Osteocyte (in vitro differentiated cells): Measurements from ENCODE around the gene AGFG1. TPM values are rescaled to one million over a fixed set of nuclear protein-coding genes. Genes with fewer than 3 reads are reported as not detected.
"Not testable (repeated sequence)": the region's sequence is repeated elsewhere in the genome, so short reads cannot be mapped to it uniquely, and the experiment has no call there.

ENCODE experiments used
- DNase-seq: peaks from one replicate; pipeline ENCODE4 v3.0.0; 2021; ENCODE audit warnings: mixed read lengths; ENCODE audit not compliant: unreplicated experiment; ENCODE audit errors: extremely low spot score
- H3K27ac Mint-ChIP-seq: one replicate; pipeline ENCODE4 v1.8.0; 2021; ENCODE audit warnings: mild to moderate bottlenecking, mixed read lengths; ENCODE audit not compliant: unreplicated experiment
- H3K27me3 Mint-ChIP-seq: one replicate; pipeline ENCODE4 v1.8.0; 2021; ENCODE audit warnings: mixed read lengths; ENCODE audit not compliant: unreplicated experiment
- H3K36me3 Mint-ChIP-seq: one replicate; pipeline ENCODE4 v1.8.0; 2021; ENCODE audit warnings: mixed read lengths; ENCODE audit not compliant: unreplicated experiment
- H3K4me1 Mint-ChIP-seq: one replicate; pipeline ENCODE4 v1.8.0; 2021; ENCODE audit warnings: mixed read lengths; ENCODE audit not compliant: unreplicated experiment
- H3K4me3 Mint-ChIP-seq: one replicate; pipeline ENCODE4 v1.8.0; 2021; ENCODE audit warnings: mild to moderate bottlenecking, moderate library complexity, mixed read lengths; ENCODE audit not compliant: unreplicated experiment
- H3K9me3 Mint-ChIP-seq: one replicate; pipeline ENCODE4 v1.8.0; 2021; ENCODE audit warnings: mixed read lengths; ENCODE audit not compliant: unreplicated experiment
- total RNA-seq: library from RNA; stranded (reverse); gene quantifications from 2 replicates; pipeline ENCODE4 v1.2.1, GENCODE V29; 2021
- TF ChIP-seq, protein P1 (sequence below): fragments of 200-600 bp; sonication (generic); IDR thresholded peaks from 2 replicates; pipeline ENCODE4 v1.5.0; 2021; ENCODE audit warnings: antibody characterized with exemption, mild to moderate bottlenecking, moderate library complexity

Gene AGFG1
- total RNA-seq, 1 donor from 2014 or later: 55.1 TPM

DNA sequence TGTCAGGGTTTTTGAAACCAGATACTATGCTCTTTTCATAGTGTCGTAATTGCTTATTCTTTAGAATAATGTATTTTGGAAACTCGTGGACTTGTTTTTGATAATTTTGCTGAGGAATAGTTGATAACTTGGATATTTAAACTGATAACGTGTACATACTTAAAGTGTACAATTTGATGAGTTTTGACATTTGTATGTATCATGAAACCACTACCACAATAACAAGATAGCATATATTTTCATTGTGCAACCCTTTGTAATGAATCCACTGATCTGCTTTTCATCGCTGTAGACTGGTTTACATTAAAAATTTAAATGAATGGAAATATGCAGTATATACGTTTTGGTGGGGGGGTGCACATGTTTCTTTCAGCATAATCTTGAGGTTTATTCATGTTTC, 45.8 kb downstream of the AGFG1 start:
- H3K4me3 Mint-ChIP-seq: no peak overlapping the region
- DNase-seq: no peak
- peaks cover 9% of the 10 kb centered on the region for H3K36me3 Mint-ChIP-seq
- TF ChIP-seq, protein P1, sequence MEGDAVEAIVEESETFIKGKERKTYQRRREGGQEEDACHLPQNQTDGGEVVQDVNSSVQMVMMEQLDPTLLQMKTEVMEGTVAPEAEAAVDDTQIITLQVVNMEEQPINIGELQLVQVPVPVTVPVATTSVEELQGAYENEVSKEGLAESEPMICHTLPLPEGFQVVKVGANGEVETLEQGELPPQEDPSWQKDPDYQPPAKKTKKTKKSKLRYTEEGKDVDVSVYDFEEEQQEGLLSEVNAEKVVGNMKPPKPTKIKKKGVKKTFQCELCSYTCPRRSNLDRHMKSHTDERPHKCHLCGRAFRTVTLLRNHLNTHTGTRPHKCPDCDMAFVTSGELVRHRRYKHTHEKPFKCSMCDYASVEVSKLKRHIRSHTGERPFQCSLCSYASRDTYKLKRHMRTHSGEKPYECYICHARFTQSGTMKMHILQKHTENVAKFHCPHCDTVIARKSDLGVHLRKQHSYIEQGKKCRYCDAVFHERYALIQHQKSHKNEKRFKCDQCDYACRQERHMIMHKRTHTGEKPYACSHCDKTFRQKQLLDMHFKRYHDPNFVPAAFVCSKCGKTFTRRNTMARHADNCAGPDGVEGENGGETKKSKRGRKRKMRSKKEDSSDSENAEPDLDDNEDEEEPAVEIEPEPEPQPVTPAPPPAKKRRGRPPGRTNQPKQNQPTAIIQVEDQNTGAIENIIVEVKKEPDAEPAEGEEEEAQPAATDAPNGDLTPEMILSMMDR: no peak
- H3K4me1 Mint-ChIP-seq: peaks cover 29% of the 10 kb centered on the region
- H3K27ac Mint-ChIP-seq: no peak overlapping the region
- no peaks in the 10 kb centered on the region for H3K27me3 Mint-ChIP-seq
- H3K9me3 Mint-ChIP-seq: no peaks in the 10 kb centered on the region

DNA sequence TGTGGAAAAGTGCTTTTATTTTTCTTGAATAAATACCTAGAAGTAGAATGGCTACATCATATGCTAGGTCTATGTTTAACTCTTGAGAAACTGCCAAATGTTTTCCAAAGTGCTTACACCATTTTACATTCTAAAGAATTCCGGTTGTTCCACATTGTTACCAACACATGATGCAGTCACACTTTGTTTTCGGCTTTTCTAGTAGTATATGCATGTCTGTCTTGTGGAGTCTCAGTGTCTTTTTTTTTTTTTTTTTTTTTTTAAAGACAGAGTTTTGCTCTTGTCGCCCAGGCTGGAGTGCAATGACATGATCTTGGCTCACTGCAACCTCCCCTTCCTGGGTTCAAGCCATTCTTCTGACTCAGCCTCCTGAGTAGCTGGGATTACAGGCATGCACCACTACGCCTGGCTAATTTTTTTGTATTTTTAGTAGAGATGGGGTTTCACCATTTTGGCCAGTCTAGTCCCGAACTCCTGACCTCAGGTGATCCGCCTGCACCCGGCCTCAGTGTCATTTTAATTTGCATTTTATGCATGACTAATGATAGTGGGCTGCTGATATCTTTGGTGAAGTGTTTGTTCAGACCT, 46.4 kb downstream of the AGFG1 start:
- DNase-seq, H3K27me3 Mint-ChIP-seq, H3K27ac Mint-ChIP-seq, H3K9me3 Mint-ChIP-seq, H3K36me3 Mint-ChIP-seq, H3K4me3 Mint-ChIP-seq: not testable (repeated sequence)
- H3K4me1 Mint-ChIP-seq: peaks cover 25% of the 10 kb centered on the region

DNA sequence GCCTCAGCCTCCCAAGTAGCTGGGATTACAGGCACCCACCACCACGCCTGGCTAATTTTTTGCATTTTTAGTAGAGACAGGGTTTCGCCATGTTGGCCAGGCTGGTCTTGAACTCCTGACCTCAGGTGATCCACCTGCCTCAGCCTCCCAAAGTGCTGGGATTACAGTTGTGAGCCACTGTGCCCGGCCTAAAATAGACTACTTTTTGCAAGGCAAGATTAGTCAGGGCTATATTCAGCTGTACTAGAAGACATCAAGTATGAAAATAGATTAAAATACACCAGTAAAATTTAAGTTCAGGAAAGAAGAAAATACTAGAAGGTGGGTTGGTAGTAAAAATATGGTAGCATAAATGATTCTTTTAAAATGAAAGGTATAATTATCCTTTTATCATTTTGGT, 49.2 kb downstream of the AGFG1 start:
- not testable (repeated sequence) for H3K27ac Mint-ChIP-seq, H3K4me3 Mint-ChIP-seq, DNase-seq, H3K9me3 Mint-ChIP-seq, H3K27me3 Mint-ChIP-seq
- H3K36me3 Mint-ChIP-seq: peaks cover 24% of the 10 kb centered on the region
- peaks cover 21% of the 10 kb centered on the region for H3K4me1 Mint-ChIP-seq

DNA sequence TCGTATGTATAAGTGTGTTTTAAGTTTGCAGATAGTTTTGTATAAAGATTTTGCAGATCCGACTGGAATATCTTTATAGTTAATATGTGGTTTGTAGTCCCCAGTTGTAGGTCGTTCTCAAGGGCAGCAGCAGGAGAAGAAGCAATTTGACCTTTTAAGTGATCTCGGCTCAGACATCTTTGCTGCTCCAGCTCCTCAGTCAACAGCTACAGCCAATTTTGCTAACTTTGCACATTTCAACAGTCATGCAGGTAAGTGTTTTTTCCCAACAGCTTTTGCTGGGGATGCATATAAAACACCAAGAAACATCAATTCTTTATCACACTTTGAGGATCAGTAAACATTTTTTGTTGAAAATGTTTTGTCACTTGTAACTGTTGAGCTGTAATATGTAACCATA, 52.7 kb downstream of the AGFG1 start:
- Mint-ChIP-seq H3K27me3 (no peaks in the 10 kb centered on the region), H3K27ac (no peak overlapping the region), H3K9me3 (no peaks in the 10 kb centered on the region), H3K4me1 (peaks cover 2% of the 10 kb centered on the region), H3K4me3 (no peak overlapping the region), H3K36me3 (peaks cover 31% of the 10 kb centered on the region)
- TF ChIP-seq, protein P1: no peak
- DNase-seq: no peak

DNA sequence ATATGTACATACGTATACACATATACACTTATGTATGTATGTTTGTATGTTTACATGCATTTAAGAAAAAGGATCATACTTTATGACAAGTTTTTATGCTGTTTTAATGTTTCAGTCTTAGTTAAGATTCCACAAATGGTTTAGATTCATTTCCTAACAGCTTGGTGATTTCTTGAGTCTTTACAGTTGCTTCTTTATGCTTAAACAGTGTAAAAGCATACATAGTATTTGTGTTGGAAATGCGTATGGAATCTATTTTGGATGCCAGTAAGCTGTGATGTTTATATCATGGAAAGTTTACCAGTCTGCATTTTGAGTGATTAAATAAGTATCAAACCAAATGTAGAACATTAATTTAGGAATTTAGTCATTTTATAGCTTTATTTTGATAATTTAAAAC, 55.4 kb downstream of the AGFG1 start:
- Mint-ChIP-seq H3K27ac (no peak overlapping the region), H3K27me3 (no peaks in the 10 kb centered on the region), H3K9me3 (no peaks in the 10 kb centered on the region), H3K36me3 (peaks cover 33% of the 10 kb centered on the region), H3K4me3 (no peak overlapping the region), H3K4me1 (no peaks in the 10 kb centered on the region)
- TF ChIP-seq, protein P1: no peak
- no peak for DNase-seq

DNA sequence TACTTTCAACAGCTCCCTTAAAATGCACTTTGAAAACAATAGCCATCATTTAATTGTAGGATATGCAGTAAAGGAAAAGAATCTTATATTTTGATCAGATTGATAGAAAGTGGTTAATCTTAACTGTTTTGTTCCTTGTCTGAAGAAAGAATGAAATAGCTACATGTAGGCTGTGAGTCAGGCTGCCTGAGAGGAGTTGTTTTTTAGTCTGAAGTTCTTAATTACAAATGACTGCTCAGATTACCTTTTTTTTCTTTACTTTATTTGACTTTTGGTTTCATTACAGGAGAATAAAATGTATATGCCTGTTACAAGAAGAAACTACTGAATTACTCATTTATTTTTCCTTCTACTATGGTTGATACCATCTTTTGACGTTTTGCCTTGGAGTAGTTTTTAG, 56.8 kb downstream of the AGFG1 start:
- H3K4me3 Mint-ChIP-seq: no peak overlapping the region
- no peaks in the 10 kb centered on the region for H3K4me1 Mint-ChIP-seq
- no peak for DNase-seq
- no peaks in the 10 kb centered on the region for H3K27me3 Mint-ChIP-seq
- no peak overlapping the region for H3K27ac Mint-ChIP-seq
- TF ChIP-seq, protein P1: no peak
- no peaks in the 10 kb centered on the region for H3K9me3 Mint-ChIP-seq
- H3K36me3 Mint-ChIP-seq: peaks cover 42% of the 10 kb centered on the region
